Skin epidermis (tissue), 12 donors: Measurements from ENCODE around the gene OR51D1.

Source experiments
- H3K27ac ChIP-seq, 21 experiments: fragments of 200-600 bp; sonication (generic) in 11 of 21; one replicate each; pipeline ENCODE4 v1.5.0; 2020; ENCODE audit warnings: mild to moderate bottlenecking in 3 of 21, inconsistent platforms in 2 of 21, moderate library complexity in 2 of 21
- H3K4me3 ChIP-seq, 7 experiments: fragments of 200-600 bp; sonication (generic) in 2 of 7; one replicate each; pipeline ENCODE4 v1.5.0; 2020; ENCODE audit warnings: inconsistent platforms in 2 of 7, mild to moderate bottlenecking in 2 of 7, moderate library complexity in 1 of 7

OR51D1 gene

GRCh38 chr11:4643682-4644081 is 6.4 kb downstream of the OR51D1 start, which contains the start of gene OR51E1:
TSS of gene OR51E1 (plus strand) at chr11:4643982. CDS start at chr11:4652527, 8,545 bp downstream.
- no peak within 1 kb of the TSS for H3K4me3 ChIP-seq
- H3K27ac ChIP-seq, result no peak within 1 kb of the TSS

DNA sequence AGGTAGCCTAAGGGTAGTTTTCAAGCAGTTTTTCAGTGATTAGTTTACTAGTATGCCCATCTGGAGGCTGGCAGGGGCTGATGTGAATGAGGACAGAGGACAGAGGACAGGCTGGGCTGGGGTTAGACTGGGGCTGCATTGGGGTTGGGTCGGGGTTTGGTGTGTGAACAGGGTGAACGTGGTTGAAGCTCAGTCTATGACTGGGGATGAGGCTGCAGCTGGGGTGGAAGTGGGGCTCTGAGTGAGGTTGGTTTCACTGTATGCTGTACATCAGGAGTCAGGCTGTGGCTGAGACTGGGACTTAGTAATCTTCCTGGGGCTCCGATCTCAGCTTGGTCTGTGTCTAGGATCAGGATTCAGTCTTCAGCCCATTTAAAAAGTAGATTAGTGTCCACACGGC is 7.0 kb downstream of the OR51D1 start:
- H3K27ac ChIP-seq, result no peak overlapping the region
- H3K4me3 ChIP-seq, result no peak overlapping the region

- Histone ChIP-seq H3K27ac (no peak overlapping the region), H3K4me3 (no peak overlapping the region)
These were observed 8.7 kb downstream of the OR51D1 start for GRCh38 chr11:4645974-4646373.

DNA sequence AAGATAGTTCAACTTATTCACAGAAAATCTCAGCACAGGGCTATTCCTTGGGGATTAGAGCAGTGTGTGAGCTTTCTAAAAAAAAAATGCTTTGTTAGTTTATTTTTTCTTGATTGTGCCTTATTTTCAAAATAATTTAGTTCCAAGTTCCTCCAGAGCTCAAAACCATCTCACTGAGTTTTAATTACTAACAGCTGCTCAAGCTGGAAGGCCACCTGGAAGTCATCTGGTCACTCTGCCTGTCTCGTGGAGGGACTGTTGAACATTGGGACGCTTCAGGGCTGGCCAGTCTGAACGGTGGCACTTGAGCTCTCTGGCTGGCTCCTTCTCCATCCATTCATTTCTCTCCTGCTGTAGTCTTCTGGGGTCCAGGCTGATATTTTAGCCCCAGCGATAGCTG is 10.5 kb downstream of the OR51D1 start:
- Histone ChIP-seq H3K27ac (no peak overlapping the region), H3K4me3 (no peak overlapping the region)

- no peak overlapping the region for H3K27ac ChIP-seq
- no peak overlapping the region for H3K4me3 ChIP-seq
These were observed 17.5 kb downstream of the OR51D1 start for GRCh38 chr11:4654635-4655369.

DNA sequence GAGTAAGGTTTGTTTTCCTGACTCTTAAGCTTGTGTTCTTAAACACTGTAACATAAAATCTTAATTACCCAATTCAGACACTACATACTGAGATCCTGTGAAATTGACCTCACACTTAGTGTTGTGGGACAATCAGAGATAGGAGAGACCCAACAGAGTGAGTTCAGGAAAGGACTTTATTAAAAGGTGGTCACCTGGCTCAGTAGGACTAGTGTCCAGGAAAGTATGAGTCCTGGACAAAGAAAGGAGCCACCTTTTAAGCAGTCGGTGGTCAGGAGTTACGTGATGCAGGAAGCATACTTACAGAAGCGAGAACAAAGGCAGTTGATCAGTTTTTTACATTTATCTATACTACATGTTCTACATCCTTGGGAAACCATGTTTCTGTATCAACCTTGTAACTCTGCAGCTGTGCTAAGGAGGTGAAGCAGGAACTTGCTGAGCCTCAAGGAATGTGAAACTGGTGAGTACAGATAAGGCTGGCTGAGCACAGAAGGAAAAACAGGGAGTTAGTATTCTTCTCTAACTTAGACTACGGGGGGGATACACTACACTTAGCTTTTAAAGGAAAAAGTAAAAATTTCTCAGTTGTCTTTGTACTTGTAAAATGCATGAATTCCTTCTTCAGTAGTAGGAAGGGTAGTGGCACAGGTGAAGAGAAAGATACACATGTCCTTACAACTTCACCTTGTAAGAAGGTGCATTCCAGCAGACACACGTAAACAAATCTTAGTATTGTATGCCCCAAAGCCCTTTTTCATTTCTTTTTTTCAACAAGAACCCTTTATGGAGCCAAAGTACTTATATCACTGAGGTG is 21.6 kb downstream of the OR51D1 start:
- Histone ChIP-seq H3K27ac (no peak overlapping the region), H3K4me3 (no peak overlapping the region)

- no peak overlapping the region for H3K27ac ChIP-seq
- no peak overlapping the region for H3K4me3 ChIP-seq
These were observed 25.6 kb downstream of the OR51D1 start for GRCh38 chr11:4662876-4663275.

- Histone ChIP-seq H3K4me3 (no peak overlapping the region), H3K27ac (no peak overlapping the region)
These were observed 26.9 kb downstream of the OR51D1 start for GRCh38 chr11:4664183-4664582.

GRCh38 chr11:4664786-4665185 is 27.5 kb downstream of the OR51D1 start:
- Histone ChIP-seq H3K4me3 (no peak overlapping the region), H3K27ac (no peak overlapping the region)

DNA sequence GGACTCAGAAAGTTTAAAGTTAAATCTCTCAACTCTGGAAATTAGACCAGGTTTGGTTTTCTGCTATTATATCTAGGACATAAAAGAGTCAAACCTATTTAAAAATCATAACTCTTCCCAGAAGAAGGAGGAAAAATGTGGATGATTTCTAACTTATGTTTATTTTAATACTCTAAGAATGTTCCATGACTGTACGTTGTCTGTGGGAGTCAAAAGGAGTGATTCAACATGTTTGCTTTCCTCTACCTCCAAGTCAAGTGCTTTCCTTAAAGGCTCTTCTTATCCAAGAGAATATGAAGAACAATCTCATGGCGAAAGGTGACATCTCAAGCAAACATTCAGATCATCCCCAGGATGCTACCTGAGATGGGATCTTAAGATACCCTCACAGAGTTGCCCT is 28.1 kb downstream of the OR51D1 start:
- Histone ChIP-seq H3K4me3 (no peak overlapping the region), H3K27ac (no peak overlapping the region)

GRCh38 chr11:4671741-4672140 is 34.5 kb downstream of the OR51D1 start:
- Histone ChIP-seq H3K4me3 (no peak overlapping the region), H3K27ac (no peak overlapping the region)

DNA sequence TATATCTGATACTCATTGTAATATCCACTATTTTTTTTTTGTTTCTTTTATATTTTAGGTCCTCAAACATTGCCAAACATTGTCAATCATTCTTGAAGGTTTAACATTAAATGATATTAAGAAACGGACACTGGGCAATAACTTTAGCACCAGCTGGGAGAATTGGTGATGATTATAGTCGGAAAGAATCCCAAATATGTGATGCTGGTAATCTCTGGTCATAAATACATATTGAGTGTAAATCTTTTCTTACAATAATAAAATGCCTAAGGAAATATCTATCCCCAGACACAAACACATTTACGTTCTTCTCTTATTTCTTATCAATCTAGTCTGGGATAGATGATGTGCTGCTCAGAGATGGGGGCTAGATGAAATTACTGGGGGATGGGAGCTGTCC is 35.2 kb downstream of the OR51D1 start:
- Histone ChIP-seq H3K27ac (no peak overlapping the region), H3K4me3 (no peak overlapping the region)

DNA sequence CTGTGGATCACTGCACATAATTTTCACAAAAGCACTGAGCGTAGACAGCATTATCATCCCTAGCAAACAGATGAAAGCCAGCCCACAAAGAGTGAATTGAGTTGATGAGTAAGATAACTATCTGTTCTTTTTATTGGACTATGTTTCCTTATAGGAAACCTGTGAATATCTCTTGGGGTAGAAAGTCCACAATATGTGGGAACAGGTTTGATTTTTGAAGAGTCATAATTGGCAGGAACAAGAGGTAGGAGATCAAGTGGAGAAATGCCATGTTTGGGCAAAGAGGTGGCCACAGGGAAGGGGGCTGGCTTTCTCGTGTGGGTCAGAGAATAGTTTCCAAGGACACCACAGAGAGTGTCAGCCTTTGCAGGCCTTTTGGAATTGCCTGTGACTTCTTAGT is 36.5 kb downstream of the OR51D1 start:
- no peak overlapping the region for H3K4me3 ChIP-seq
- H3K27ac ChIP-seq, result no peak overlapping the region

- Histone ChIP-seq H3K27ac (no peak overlapping the region), H3K4me3 (no peak overlapping the region)
These were observed 40.7 kb downstream of the OR51D1 start for GRCh38 chr11:4677948-4678347.

DNA sequence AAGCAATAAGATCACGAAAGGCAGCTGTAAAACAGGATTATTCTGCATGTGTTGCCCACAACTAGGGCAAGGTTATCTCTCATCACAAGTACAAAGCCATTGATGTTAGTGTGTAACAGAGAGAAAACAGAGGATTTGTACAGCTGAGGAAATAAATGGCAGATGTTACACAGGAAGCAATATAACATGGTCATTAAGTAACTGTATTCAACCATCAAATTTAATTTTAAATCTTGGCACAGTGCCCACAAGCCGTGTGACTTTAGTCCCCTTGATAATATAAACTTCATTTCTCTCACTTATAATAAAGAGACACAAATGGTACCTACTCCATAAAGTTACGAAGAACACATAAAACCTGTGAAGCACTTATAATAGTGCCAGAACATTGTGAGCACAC is 43.1 kb downstream of the OR51D1 start:
- H3K4me3 ChIP-seq, result no peak overlapping the region
- no peak overlapping the region for H3K27ac ChIP-seq

DNA sequence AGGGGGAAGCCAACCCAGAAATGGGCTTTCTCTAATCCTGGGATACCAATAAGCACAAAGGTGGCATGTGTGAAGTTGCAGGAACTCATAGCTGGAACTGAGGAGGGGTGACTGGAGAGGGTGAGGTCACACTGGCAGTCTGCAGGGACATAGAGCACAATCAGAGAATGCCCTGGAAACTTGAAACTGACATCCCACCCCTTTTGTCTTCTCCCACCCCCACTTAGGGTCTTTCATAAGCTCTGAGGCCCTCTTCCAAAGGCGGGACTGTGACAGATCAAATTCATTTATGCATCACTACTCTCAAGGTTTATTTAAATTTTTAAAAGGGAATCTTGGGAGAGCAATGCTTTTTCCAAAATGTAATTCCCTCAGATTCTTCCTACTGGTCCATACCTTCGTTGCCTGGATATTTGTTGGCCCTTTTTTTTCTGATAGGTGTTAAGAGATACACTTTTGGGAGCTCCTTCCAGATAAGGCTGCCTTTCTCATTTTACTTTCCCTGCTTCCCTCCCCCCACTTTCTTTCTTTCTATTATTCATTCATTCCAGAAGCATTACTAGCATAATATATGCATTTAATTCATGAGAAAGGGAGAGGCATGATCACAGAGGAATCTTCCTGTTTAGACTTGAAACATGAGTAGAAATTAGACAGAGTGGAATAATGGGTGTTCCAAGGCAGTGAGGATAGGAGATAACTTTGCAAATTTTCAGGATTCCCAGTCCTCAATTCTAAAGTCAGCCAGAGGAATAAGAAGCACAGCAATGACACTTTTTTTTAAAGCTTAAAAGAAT is 45.5 kb downstream of the OR51D1 start:
- H3K4me3 ChIP-seq, result no peak overlapping the region
- no peak overlapping the region for H3K27ac ChIP-seq

DNA sequence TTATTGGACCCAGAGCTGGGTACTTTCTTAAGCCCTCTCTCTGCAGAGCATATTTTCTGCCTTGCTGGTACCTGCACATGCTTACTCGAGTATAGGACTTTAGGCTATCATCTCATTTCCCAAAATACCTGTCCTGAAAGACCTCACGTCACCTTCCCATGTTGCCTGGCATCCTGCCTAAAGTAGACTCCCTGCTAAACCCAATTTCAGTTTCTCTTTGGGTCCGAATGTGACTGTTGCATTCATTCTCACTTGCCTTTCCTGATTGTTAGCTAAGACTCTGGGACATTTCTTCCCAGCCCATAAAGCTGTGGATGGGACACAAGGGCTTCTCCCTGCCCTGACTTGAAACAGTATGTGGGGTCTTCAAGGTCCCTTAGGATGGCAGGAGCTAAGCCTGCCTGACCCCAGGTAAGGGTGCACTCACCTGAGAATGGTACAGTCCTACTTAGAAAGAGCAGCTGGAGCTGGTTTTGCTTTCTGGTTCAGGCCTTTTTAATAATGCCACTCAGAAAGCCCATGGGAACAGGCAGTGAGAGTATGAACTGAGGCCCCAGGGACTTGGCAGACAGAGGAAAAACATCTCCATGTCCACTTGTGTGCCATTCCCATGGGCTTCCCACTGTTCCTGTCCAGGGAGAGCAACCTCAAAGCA is 47.5 kb downstream of the OR51D1 start:
- no peak overlapping the region for H3K4me3 ChIP-seq
- H3K27ac ChIP-seq, result no peak overlapping the region
